K562 (cell line): ENCODE results near the gene TP53BP1. TPM values are rescaled to one million over a fixed set of nuclear protein-coding genes. Genes with fewer than 3 reads are reported as not detected.

Experiments
- ETS2 ChIP-seq: IDR thresholded peaks from 2 replicates; pipeline ENCODE4 v1.6.1; 2016; ENCODE audit warnings: borderline replicate concordance, missing genetic modification characterization, mild to moderate bottlenecking, moderate library complexity, missing compliant biosample characterization; ENCODE audit not compliant: poor library complexity, severe bottlenecking
- EWSR1 ChIP-seq: fragments of 450-650 bp; IDR thresholded peaks from 2 replicates; pipeline ENCODE4 v1.6.1; 2018; ENCODE audit warnings: borderline replicate concordance, mild to moderate bottlenecking, low read depth, moderate library complexity; ENCODE audit not compliant: partially characterized antibody
- HDAC2 ChIP-seq: fragments of 450-650 bp; IDR thresholded peaks from 2 replicates; pipeline ENCODE4 v1.6.1; 2016; ENCODE audit warnings: mild to moderate bottlenecking
- ILK ChIP-seq: fragments of 450-650 bp; IDR thresholded peaks from 2 replicates; pipeline ENCODE4 v1.6.1; 2016; ENCODE audit warnings: missing genetic modification characterization, low read depth, mild to moderate bottlenecking, missing compliant biosample characterization, moderate library complexity, borderline replicate concordance
- KLF16 ChIP-seq: IDR thresholded peaks from 2 replicates; pipeline ENCODE4 v1.6.1; 2016; ENCODE audit warnings: antibody characterized with exemption
- MTA2 ChIP-seq: fragments of 450-650 bp; IDR thresholded peaks from 2 replicates; pipeline ENCODE4 v1.6.1; 2016; ENCODE audit warnings: low read depth
- NEUROD1 ChIP-seq: fragments of 150-350 bp; IDR thresholded peaks from 2 replicates; pipeline ENCODE4 v1.6.1; 2014; ENCODE audit warnings: borderline replicate concordance, low read length, low read depth; ENCODE audit not compliant: partially characterized antibody
- NFE2L1 ChIP-seq: fragments of 450-650 bp; IDR thresholded peaks from 2 replicates; pipeline ENCODE4 v1.6.1; 2016; ENCODE audit warnings: missing genetic modification characterization, low read depth, mild to moderate bottlenecking, missing compliant biosample characterization, moderate library complexity, borderline replicate concordance
- RAD21 ChIP-seq, 2 experiments: fragments of 250-450 bp in 1 of 2; fragments of 450-650 bp in 1 of 2; sonication (Bioruptor Pico) in 1 of 2; formaldehyde crosslinking in 1 of 2; IDR thresholded peaks in 1 of 2; conservative IDR thresholded peaks in 1 of 2; 2 replicates each; pipeline versions ENCODE4 v1.4.0 to v1.8.0; 2020 to 2022; ENCODE audit warnings: mild to moderate bottlenecking in 2 of 2, moderate library complexity in 1 of 2
- RFX7 ChIP-seq: fragments of 250-450 bp; sonication (Bioruptor Pico); IDR thresholded peaks from 2 replicates; pipeline ENCODE4 v1.5.1; 2021; ENCODE audit warnings: mild to moderate bottlenecking
- SAP30 ChIP-seq: fragments of 200-600 bp; sonication (generic); IDR thresholded peaks from 2 replicates; pipeline ENCODE4 v1.6.1; 2012; ENCODE audit warnings: borderline replicate concordance, low read depth, mild to moderate bottlenecking, moderate library complexity, low read length, control low read depth, inconsistent platforms; ENCODE audit not compliant: insufficient read depth, poor library complexity, severe bottlenecking
- SPI1 ChIP-seq: IDR thresholded peaks from 2 replicates; pipeline ENCODE4 v1.6.1; 2011; ENCODE audit warnings: low read depth, low read length, control low read depth, borderline replicate concordance
- SREBF2 ChIP-seq: sonication (generic); formaldehyde crosslinking; IDR thresholded peaks from 2 replicates; pipeline ENCODE4 v1.4.0; 2020; ENCODE audit warnings: mild to moderate bottlenecking, missing genetic modification reagents
- TOE1 ChIP-seq, 2 experiments: fragments of 450-650 bp in 1 of 2; sonication (generic) in 1 of 2; formaldehyde crosslinking in 1 of 2; IDR thresholded peaks; 2 replicates each; pipeline versions ENCODE4 v1.7.1 to v1.8.0; 2016 to 2022; ENCODE audit warnings: borderline replicate concordance in 2 of 2, mild to moderate bottlenecking in 2 of 2, antibody characterized with exemption in 1 of 2, inconsistent platforms in 1 of 2, low read depth in 1 of 2, missing genetic modification reagents in 1 of 2, moderate library complexity in 1 of 2
- TRIM24 ChIP-seq, 2 experiments: fragments of 450-650 bp; IDR thresholded peaks; 2 replicates each; pipeline ENCODE4 v1.6.1; 2016
- ZC3H4 ChIP-seq: sonication (generic); formaldehyde crosslinking; IDR thresholded peaks from 2 replicates; pipeline ENCODE4 v1.9.0; 2021; ENCODE audit warnings: missing genetic modification reagents, borderline replicate concordance
- ZNF408 ChIP-seq: fragments of 250-450 bp; sonication (Bioruptor Pico); IDR thresholded peaks from 2 replicates; pipeline ENCODE4 v1.4.0; 2020; ENCODE audit warnings: low read depth, mild to moderate bottlenecking, moderate library complexity
- ZNF696 ChIP-seq: fragments of 250-450 bp; sonication (Bioruptor Pico); conservative IDR thresholded peaks from 2 replicates; pipeline ENCODE4 v1.4.0; 2020; ENCODE audit warnings: mild to moderate bottlenecking, moderate library complexity
- ZNF717 ChIP-seq: fragments of 250-450 bp; sonication (Bioruptor Pico); IDR thresholded peaks from 2 replicates; pipeline ENCODE4 v1.5.0; 2021
- polyA plus RNA-seq, 8 experiments: library from polyadenylated mRNA; depleted of rRNA in 4 of 8; stranded (reverse) in 5 of 8; unstranded in 3 of 8; fragments of >200 nt; fragmentation: Nextera tagmentation in 2 of 8; fragmentation: Illumina TruSeq in 1 of 8; extraction: Ambion mirVana in 2 of 8; extraction: Trizol in 1 of 8; gene quantifications; 2 replicates each; pipeline versions ENCODE4 v1.2.1 to v1.2.3, GENCODE V29; 2011 to 2014; ENCODE audit warnings: inconsistent platforms in 1 of 8, missing spikeins in 1 of 8
- total RNA-seq, 7 experiments: library from RNA; depleted of rRNA in 6 of 7; stranded (reverse); fragments of >200 nt in 6 of 7; fragmentation: Illumina TruSeq in 2 of 7; extraction: Trizol in 2 of 7; gene quantifications; 2 replicates each; pipeline versions ENCODE4 v1.2.1 to v1.2.3, GENCODE V29; 2011 to 2021; ENCODE audit warnings: low replicate concordance in 1 of 7
- TF ChIP-seq, protein P1 (sequence below): fragments of 450-650 bp; formaldehyde crosslinking; conservative IDR thresholded peaks from 2 replicates; pipeline ENCODE4 v1.4.0; 2022; ENCODE audit warnings: mild to moderate bottlenecking, missing genetic modification characterization
- TF ChIP-seq, protein P2 (sequence below): sonication (generic); formaldehyde crosslinking; IDR thresholded peaks from 2 replicates; pipeline ENCODE4 v1.8.0; 2023; ENCODE audit warnings: mild to moderate bottlenecking, missing genetic modification reagents
- TF ChIP-seq, protein P3 (sequence below): fragments of 250-450 bp; sonication (Bioruptor Pico); IDR thresholded peaks from 2 replicates; pipeline ENCODE4 v1.4.0; 2020
- TF ChIP-seq, protein P4 (sequence below): fragments of 250-450 bp; sonication (Bioruptor Pico); IDR thresholded peaks from 2 replicates; pipeline ENCODE4 v1.9.0; 2021; ENCODE audit warnings: mild to moderate bottlenecking

Gene TP53BP1
- total and polyA plus RNA-seq, 9 of the 15 experiments (the other 6 are each of a cell fraction or from before 2014, with no cell fraction given): 5.7 to 63.3 (median 30.9) TPM

DNA sequence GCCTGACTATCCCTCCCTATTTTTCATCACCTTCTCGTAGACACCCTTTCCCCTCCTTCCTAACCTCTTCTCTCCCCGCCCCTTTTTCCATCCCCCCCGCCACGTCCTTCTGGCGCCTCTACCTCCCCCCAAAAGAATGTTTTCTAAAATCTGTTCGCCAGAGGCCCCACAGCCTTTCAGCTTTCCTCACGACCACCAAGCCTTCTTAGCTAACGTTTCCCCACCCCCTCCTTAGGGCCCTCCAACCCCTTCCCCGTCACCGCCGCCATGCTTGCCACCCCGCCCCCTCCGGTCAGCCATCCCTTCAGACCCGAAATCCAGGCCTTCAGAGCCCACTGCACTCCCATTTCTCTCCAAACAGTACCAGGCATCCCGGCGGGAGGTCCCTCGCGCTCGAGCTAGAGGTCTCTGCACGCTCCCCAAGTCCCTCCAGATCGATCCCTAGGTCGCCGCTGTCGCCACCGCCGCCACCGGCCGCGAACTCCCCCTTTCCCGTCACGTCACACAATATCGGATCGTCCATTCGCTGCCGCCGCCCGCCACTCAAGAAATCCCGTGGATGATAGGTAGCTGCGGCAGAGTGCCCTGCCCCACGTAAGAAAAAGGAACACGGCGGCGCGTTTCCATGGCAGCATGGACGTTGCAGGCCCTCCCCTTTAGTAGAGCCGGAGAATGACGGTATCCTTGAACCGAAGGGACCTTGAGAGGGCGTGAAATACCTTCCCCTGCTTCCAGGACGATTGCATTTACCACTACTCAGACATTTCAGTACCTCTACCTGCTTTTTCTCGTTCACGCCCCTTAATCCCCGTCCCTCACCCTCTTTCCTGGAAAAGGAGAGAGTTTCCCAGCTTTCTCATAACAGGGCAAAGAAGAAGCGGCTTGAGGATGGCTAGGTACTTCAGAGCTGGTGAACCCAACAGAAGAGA is at the start of gene TP53BP1 (continued):
- TF ChIP-seq ZNF408 (CRISPR knock-in tag): no peak
- TF ChIP-seq NEUROD1: peak; percentile 88
- TF ChIP-seq ILK (tag): no peak
- TF ChIP-seq, protein P1, sequence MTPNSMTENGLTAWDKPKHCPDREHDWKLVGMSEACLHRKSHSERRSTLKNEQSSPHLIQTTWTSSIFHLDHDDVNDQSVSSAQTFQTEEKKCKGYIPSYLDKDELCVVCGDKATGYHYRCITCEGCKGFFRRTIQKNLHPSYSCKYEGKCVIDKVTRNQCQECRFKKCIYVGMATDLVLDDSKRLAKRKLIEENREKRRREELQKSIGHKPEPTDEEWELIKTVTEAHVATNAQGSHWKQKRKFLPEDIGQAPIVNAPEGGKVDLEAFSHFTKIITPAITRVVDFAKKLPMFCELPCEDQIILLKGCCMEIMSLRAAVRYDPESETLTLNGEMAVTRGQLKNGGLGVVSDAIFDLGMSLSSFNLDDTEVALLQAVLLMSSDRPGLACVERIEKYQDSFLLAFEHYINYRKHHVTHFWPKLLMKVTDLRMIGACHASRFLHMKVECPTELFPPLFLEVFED (CRISPR knock-in tag): no peak
- TF ChIP-seq, protein P2, sequence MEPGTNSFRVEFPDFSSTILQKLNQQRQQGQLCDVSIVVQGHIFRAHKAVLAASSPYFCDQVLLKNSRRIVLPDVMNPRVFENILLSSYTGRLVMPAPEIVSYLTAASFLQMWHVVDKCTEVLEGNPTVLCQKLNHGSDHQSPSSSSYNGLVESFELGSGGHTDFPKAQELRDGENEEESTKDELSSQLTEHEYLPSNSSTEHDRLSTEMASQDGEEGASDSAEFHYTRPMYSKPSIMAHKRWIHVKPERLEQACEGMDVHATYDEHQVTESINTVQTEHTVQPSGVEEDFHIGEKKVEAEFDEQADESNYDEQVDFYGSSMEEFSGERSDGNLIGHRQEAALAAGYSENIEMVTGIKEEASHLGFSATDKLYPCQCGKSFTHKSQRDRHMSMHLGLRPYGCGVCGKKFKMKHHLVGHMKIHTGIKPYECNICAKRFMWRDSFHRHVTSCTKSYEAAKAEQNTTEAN: no peak
- TF ChIP-seq, protein P3, sequence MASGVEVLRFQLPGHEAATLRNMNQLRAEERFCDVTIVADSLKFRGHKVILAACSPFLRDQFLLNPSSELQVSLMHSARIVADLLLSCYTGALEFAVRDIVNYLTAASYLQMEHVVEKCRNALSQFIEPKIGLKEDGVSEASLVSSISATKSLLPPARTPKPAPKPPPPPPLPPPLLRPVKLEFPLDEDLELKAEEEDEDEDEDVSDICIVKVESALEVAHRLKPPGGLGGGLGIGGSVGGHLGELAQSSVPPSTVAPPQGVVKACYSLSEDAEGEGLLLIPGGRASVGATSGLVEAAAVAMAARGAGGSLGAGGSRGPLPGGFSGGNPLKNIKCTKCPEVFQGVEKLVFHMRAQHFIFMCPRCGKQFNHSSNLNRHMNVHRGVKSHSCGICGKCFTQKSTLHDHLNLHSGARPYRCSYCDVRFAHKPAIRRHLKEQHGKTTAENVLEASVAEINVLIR (CRISPR knock-in tag): peak; percentile 91
- TF ChIP-seq MTA2: no peak
- TF ChIP-seq NFE2L1: no peak
- TF ChIP-seq TOE1 (IDR thresholded peaks at IDR 0.05; ENCODE audit: borderline replicate concordance): no peak
- TF ChIP-seq TOE1 (CRISPR knock-in tag; IDR thresholded peaks at IDR 0.05; ENCODE audit: borderline replicate concordance, low read depth): no peak
- TF ChIP-seq TRIM24 (IDR thresholded peaks at IDR 0.05): no peak
- TF ChIP-seq HDAC2: 0 out of 2 replicates have a peak, but pooled peaks have one; percentile 20
- no peak for TF ChIP-seq EWSR1
- TF ChIP-seq SREBF2 (CRISPR knock-in tag): no peak
- TF ChIP-seq RAD21 (CRISPR knock-in tag; conservative IDR thresholded peaks at IDR 0.05 in 1 of 2, IDR thresholded peaks at IDR 0.05 in 1 of 2): no peak
- TF ChIP-seq RFX7 (CRISPR knock-in tag): no peak
- peak; percentile 76 for TF ChIP-seq SAP30
- no peak for TF ChIP-seq KLF16
- TF ChIP-seq SPI1: peak; percentile 80
- TF ChIP-seq ZNF717 (CRISPR knock-in tag): no peak
- TF ChIP-seq, protein P4, sequence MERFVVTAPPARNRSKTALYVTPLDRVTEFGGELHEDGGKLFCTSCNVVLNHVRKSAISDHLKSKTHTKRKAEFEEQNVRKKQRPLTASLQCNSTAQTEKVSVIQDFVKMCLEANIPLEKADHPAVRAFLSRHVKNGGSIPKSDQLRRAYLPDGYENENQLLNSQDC (CRISPR knock-in tag): no peak
- TF ChIP-seq ZNF696 (CRISPR knock-in tag): no peak
- no peak for TF ChIP-seq ETS2 (tag)
- TF ChIP-seq ZC3H4 (CRISPR knock-in tag): no peak
